ENCODE results near the gene SMC5. TPM values are rescaled to one million over a fixed set of nuclear protein-coding genes. Genes with fewer than 3 reads are reported as not detected.
"Not testable (repeated sequence)": the region's sequence is repeated elsewhere in the genome, so short reads cannot be mapped to it uniquely, and the experiment has no call there.

SMC5 gene
- total RNA-seq, 1 donor from 2014 or later = 25.4 TPM

GRCh38 chr9:70228611-70229010 is 30.2 kb upstream of the SMC5 start:
- DNase-seq (ENCODE audit: low read depth) = no peak
- Histone ChIP-seq H3K36me3 (ENCODE audit: control insufficient read depth, insufficient read depth, low read length) (no peaks in the 10 kb centered on the region), H3K27me3 (ENCODE audit: control insufficient read depth, insufficient read depth, low read length) (no peaks in the 10 kb centered on the region), H3K4me3 (ENCODE audit: low read depth, low read length) (no peak overlapping the region)
- TF ChIP-seq CTCF (IDR thresholded peaks at IDR 0.05; ENCODE audit: insufficient read depth, low read length, poor library complexity, severe bottlenecking) = no peak

DNA sequence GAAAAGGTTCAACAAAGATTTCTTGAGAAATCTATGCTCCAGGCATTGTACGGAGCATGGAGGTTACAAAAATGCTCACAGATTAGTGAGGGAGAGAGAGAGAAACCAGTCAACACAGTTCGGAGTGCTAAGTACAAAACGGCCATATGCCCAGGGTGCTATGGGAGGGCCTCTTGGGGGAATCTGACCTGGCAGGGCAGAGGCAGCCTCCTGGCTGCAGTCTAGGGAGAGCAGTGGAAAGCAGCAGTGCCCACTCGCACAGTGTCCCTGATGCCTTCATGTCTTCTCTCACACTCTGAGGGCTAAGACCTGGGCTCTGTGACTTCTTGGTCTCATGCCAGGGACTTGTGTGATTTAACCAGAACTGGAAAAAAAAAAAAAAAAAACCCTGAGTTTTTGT is 29.8 kb upstream of the SMC5 start:
- no peaks in the 10 kb centered on the region for H3K27me3 ChIP-seq (ENCODE audit: control insufficient read depth, insufficient read depth, low read length)
- H3K36me3 ChIP-seq (ENCODE audit: control insufficient read depth, insufficient read depth, low read length) = no peaks in the 10 kb centered on the region
- H3K4me3 ChIP-seq (ENCODE audit: low read depth, low read length) = no peak overlapping the region
- no peak for TF ChIP-seq CTCF (IDR thresholded peaks at IDR 0.05; ENCODE audit: insufficient read depth, low read length, poor library complexity, severe bottlenecking)
- DNase-seq (ENCODE audit: low read depth) = no peak

DNA sequence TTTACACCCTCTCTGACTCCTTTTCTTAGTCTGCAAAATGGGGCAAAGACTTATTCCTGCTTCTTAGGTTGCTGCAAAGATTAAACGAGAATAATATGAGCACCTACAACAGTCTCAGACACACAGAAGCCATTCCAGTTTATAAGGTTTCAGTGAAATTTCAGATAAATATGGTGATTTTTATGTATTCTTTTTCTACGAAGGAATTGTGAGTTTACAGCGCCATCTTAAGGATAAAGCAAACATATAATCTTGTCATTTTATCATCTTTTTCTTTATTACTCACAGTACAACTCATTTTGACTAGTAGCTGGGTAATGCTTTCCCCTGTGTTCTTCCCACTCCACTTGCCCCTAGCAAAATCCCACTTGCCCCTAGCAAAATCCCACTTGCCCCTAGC is 29.2 kb upstream of the SMC5 start:
- no peak for TF ChIP-seq CTCF (IDR thresholded peaks at IDR 0.05; ENCODE audit: insufficient read depth, low read length, poor library complexity, severe bottlenecking)
- Histone ChIP-seq H3K4me3 (ENCODE audit: low read depth, low read length) (no peak overlapping the region), H3K36me3 (ENCODE audit: control insufficient read depth, insufficient read depth, low read length) (no peaks in the 10 kb centered on the region), H3K27me3 (ENCODE audit: control insufficient read depth, insufficient read depth, low read length) (no peaks in the 10 kb centered on the region)
- no peak for DNase-seq (ENCODE audit: low read depth)

DNA sequence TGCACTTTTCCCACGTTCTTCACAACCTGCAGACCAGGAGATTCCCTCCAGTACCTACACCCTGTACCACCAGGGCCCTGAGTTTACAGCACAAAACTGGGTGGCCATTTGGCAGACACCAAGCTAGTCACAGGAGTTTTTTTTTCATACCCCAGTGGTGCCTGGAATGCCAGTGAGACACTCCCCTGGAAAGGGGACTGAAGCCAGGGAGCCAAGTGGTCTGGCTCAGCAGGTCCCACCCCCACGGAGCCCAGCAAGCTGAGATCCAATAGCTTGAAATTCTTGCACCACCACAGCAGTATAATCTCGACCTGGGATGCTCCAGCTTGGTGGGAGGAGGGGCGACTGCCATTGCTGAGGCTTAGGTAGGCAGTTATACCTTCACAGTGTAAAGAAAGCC is 26.3 kb upstream of the SMC5 start:
- H3K36me3 ChIP-seq (ENCODE audit: control insufficient read depth, insufficient read depth, low read length) = no peaks in the 10 kb centered on the region
- no peaks in the 10 kb centered on the region for H3K27me3 ChIP-seq (ENCODE audit: control insufficient read depth, insufficient read depth, low read length)
- no peak overlapping the region for H3K4me3 ChIP-seq (ENCODE audit: low read depth, low read length)
- TF ChIP-seq CTCF (IDR thresholded peaks at IDR 0.05; ENCODE audit: insufficient read depth, low read length, poor library complexity, severe bottlenecking) = no peak
- no peak for DNase-seq (ENCODE audit: low read depth)

DNA sequence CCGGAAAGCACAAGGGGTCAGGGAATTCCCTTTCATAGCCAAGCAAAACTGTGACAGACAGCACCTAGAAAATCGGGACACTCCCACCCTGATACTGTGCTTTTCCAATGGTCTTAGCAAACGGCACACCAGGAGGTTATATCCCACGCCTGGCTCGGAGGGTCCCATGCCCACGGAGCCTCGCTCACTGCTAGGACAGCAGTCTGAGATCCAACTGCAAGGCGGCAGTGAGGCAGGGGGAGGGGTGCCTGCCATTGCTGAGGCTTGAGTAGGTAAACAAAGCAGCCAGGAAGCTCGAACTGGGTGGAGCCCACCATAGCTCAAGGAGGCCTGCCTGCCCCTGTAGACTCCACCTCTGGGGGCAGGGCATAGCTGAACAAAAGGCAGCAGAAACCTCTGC is 24.6 kb upstream of the SMC5 start:
- H3K36me3 ChIP-seq (ENCODE audit: control insufficient read depth, insufficient read depth, low read length); DNase-seq (ENCODE audit: low read depth); H3K27me3 ChIP-seq (ENCODE audit: control insufficient read depth, insufficient read depth, low read length); H3K4me3 ChIP-seq (ENCODE audit: low read depth, low read length): not testable (repeated sequence)

DNA sequence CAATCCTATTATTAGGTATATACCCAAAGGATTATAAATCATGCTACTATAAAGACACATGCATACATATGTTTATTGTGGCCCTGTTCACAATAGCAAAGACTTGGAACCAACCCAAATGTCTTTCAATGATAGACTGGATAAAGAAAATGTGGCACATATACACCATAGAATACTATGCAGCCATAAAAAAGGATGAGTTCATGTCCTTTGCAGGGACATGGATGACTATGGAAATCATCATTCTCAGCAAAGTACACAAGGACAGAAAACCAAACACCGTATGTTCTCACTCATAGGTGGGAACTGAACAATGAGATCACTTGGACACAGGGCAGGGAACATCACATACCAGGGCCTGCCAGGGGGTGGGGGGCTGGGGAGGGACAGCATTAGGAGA is 12.8 kb upstream of the SMC5 start:
- not testable (repeated sequence) for H3K27me3 ChIP-seq (ENCODE audit: control insufficient read depth, insufficient read depth, low read length); DNase-seq (ENCODE audit: low read depth)

DNA sequence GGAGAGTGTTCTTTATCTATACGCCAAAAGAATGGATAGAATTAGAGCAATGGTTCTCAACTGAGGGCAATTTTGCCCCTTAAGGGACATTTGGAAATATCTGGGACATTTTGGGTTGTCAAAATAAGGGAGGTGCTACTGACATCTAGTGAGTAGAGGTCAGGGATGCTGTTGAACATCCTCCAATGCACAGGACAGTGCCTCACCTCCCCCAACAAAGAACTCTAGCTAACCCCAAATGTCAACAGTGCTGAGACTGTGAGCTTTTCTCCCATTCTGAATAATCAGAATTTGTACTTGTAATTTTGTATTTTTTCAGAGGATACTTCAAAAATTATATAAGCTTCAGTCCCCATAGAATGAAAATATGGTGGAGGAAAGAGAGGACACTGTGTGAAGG is 8.6 kb upstream of the SMC5 start:
- TF ChIP-seq CTCF (IDR thresholded peaks at IDR 0.05; ENCODE audit: insufficient read depth, low read length, poor library complexity, severe bottlenecking) = no peak
- no peaks in the 10 kb centered on the region for H3K27me3 ChIP-seq (ENCODE audit: control insufficient read depth, insufficient read depth, low read length)
- H3K4me3 ChIP-seq (ENCODE audit: low read depth, low read length) = no peak overlapping the region
- no peaks in the 10 kb centered on the region for H3K36me3 ChIP-seq (ENCODE audit: control insufficient read depth, insufficient read depth, low read length)
- no peak for DNase-seq (ENCODE audit: low read depth)

More for the DNA sequence above, 12.8 kb upstream of the SMC5 start:
- H3K36me3 ChIP-seq (ENCODE audit: control insufficient read depth, insufficient read depth, low read length); H3K4me3 ChIP-seq (ENCODE audit: low read depth, low read length): not testable (repeated sequence)

All from kidney epithelial cell (primary cell).